Stimulated activated CD8-positive, alpha-beta memory T cell treated with anti-CD3 and anti-CD28 coated beads, Interleukin-15, amount 100 ng/mL, for 1 hour (primary cell): ENCODE measurements around the gene CKAP5.

Source experiments
- DNase-seq: peaks from one replicate; pipeline ENCODE4 v3.0.0-alpha.2; 2020; ENCODE audit warnings: low read depth

Gene CKAP5

GRCh38 chr11:46762248-46762647 is 83.8 kb downstream of the CKAP5 start:
- no peak for DNase-seq

- no peak for DNase-seq
Measured at GRCh38 chr11:46761807-46762206, 84.3 kb downstream of the CKAP5 start.

- DNase-seq: no peak
Measured at GRCh38 chr11:46760429-46761128, 85.5 kb downstream of the CKAP5 start.

GRCh38 chr11:46759196-46759595 is 86.9 kb downstream of the CKAP5 start:
- DNase-seq: no peak

GRCh38 chr11:46755962-46756361 is 90.1 kb downstream of the CKAP5 start:
- no peak for DNase-seq

GRCh38 chr11:46747150-46747549 is 98.9 kb downstream of the CKAP5 start:
- no peak for DNase-seq

- DNase-seq: no peak
Measured at GRCh38 chr11:46745995-46746394, 100.1 kb downstream of the CKAP5 start.

GRCh38 chr11:46745328-46745727 is 100.8 kb downstream of the CKAP5 start:
- no peak for DNase-seq

- DNase-seq: no peak
Measured at GRCh38 chr11:46743693-46744339, 102.3 kb downstream of the CKAP5 start.

GRCh38 chr11:46743043-46743442 is 103.0 kb downstream of the CKAP5 start:
- DNase-seq: no peak

GRCh38 chr11:46741600-46742484 is 104.2 kb downstream of the CKAP5 start:
- DNase-seq: no peak

- no peak for DNase-seq
Measured at GRCh38 chr11:46738887-46739286, 107.2 kb downstream of the CKAP5 start.

GRCh38 chr11:46737699-46738098 is 108.4 kb downstream of the CKAP5 start:
- DNase-seq: no peak

GRCh38 chr11:46736615-46737014 is 109.5 kb downstream of the CKAP5 start:
- DNase-seq: no peak

- no peak for DNase-seq
Measured at GRCh38 chr11:46736146-46736545, 109.9 kb downstream of the CKAP5 start.

GRCh38 chr11:46733234-46733633 is 112.8 kb downstream of the CKAP5 start:
- DNase-seq: no peak

- DNase-seq: no peak
Measured at GRCh38 chr11:46731545-46731944, 114.5 kb downstream of the CKAP5 start.

GRCh38 chr11:46729110-46730027 is 116.7 kb downstream of the CKAP5 start:
- no peak for DNase-seq

GRCh38 chr11:46728659-46729040 is 117.4 kb downstream of the CKAP5 start:
- no peak for DNase-seq

GRCh38 chr11:46727952-46728658 is 118.0 kb downstream of the CKAP5 start:
- no peak for DNase-seq

GRCh38 chr11:46726206-46726862 is 119.7 kb downstream of the CKAP5 start:
- DNase-seq: no peak
